Measurements from ENCODE around the gene PRKACA.

The PRKACA gene

GRCh38 chr19:14070268-14071050 lies 47.1 kb downstream of the PRKACA start:
- no peak for TF ChIP-seq GATA1 (IDR thresholded peaks at IDR 0.05; ENCODE audit: low read depth, low read length)
- no peak for TF ChIP-seq POLR2A (IDR thresholded peaks at IDR 0.05; ENCODE audit: low read length)
- no peak for DNase-seq

- no peak for DNase-seq
- TF ChIP-seq GATA1 (IDR thresholded peaks at IDR 0.05; ENCODE audit: low read depth, low read length): no peak
- no peak for TF ChIP-seq POLR2A (IDR thresholded peaks at IDR 0.05; ENCODE audit: low read length)
These were observed 51.4 kb downstream of the PRKACA start for GRCh38 chr19:14066134-14066533.

GRCh38 chr19:14063105-14063504 lies 54.5 kb downstream of the PRKACA start:
- no peak for DNase-seq
- TF ChIP-seq POLR2A (IDR thresholded peaks at IDR 0.05; ENCODE audit: low read length) (no peak), GATA1 (IDR thresholded peaks at IDR 0.05; ENCODE audit: low read depth, low read length) (no peak)

GRCh38 chr19:14062558-14062855 lies 55.1 kb downstream of the PRKACA start:
- no peak for TF ChIP-seq GATA1 (IDR thresholded peaks at IDR 0.05; ENCODE audit: low read depth, low read length)
- TF ChIP-seq POLR2A (IDR thresholded peaks at IDR 0.05; ENCODE audit: low read length): no peak

GRCh38 chr19:14061751-14062557 lies 55.6 kb downstream of the PRKACA start, which contains the start of gene PALM3:
TSS of gene PALM3 (minus strand) at chr19:14062076. CDS start at chr19:14061980, 96 bp downstream.
- DNase-seq: no peak
- TF ChIP-seq GATA1 (IDR thresholded peaks at IDR 0.05; ENCODE audit: low read depth, low read length) (no peak), POLR2A (IDR thresholded peaks at IDR 0.05; ENCODE audit: low read length) (no peak)

More at GRCh38 chr19:14062558-14062855, 55.1 kb downstream of the PRKACA start:
- DNase-seq: no peak

- no peak for TF ChIP-seq GATA1 (IDR thresholded peaks at IDR 0.05; ENCODE audit: low read depth, low read length)
- TF ChIP-seq POLR2A (IDR thresholded peaks at IDR 0.05; ENCODE audit: low read length): no peak
- DNase-seq: peak in 1 of 2 experiments; percentile 23
These were observed 56.3 kb downstream of the PRKACA start for GRCh38 chr19:14061081-14061749.

- TF ChIP-seq POLR2A (IDR thresholded peaks at IDR 0.05; ENCODE audit: low read length): no peak
- TF ChIP-seq GATA1 (IDR thresholded peaks at IDR 0.05; ENCODE audit: low read depth, low read length): no peak
- peak; percentile 74 to 89 for DNase-seq
These were observed 57.9 kb downstream of the PRKACA start for GRCh38 chr19:14059652-14060155.

- peak; percentile 51 to 66 for DNase-seq
- TF ChIP-seq GATA1 (IDR thresholded peaks at IDR 0.05; ENCODE audit: low read depth, low read length) (no peak), POLR2A (IDR thresholded peaks at IDR 0.05; ENCODE audit: low read length) (no peak)
These were observed 58.5 kb downstream of the PRKACA start for GRCh38 chr19:14059093-14059480.

GRCh38 chr19:14058182-14059092 lies 59.1 kb downstream of the PRKACA start:
- no peak for DNase-seq
- TF ChIP-seq GATA1 (IDR thresholded peaks at IDR 0.05; ENCODE audit: low read depth, low read length) (no peak), POLR2A (IDR thresholded peaks at IDR 0.05; ENCODE audit: low read length) (no peak)

GRCh38 chr19:14056741-14057356 lies 60.7 kb downstream of the PRKACA start:
- DNase-seq: no peak
- TF ChIP-seq POLR2A (IDR thresholded peaks at IDR 0.05; ENCODE audit: low read length) (no peak), GATA1 (IDR thresholded peaks at IDR 0.05; ENCODE audit: low read depth, low read length) (no peak)

GRCh38 chr19:14056069-14056666 lies 61.4 kb downstream of the PRKACA start:
- no peak for DNase-seq
- TF ChIP-seq GATA1 (IDR thresholded peaks at IDR 0.05; ENCODE audit: low read depth, low read length): no peak
- TF ChIP-seq POLR2A (IDR thresholded peaks at IDR 0.05; ENCODE audit: low read length): no peak

GRCh38 chr19:14055396-14055795 lies 62.2 kb downstream of the PRKACA start:
- no peak for TF ChIP-seq GATA1 (IDR thresholded peaks at IDR 0.05; ENCODE audit: low read depth, low read length)
- no peak for TF ChIP-seq POLR2A (IDR thresholded peaks at IDR 0.05; ENCODE audit: low read length)
- no peak for DNase-seq

All from erythroblast (primary cell).